MCF 10A (cell line): ENCODE data around the gene TLR3. TPM values are rescaled to one million over a fixed set of nuclear protein-coding genes. Genes with fewer than 3 reads are reported as not detected.

Experiments used
- Bru-seq: library from RNA; stranded (reverse); fragments of 400-500 nt; gene quantifications from one replicate; lab custom pipeline; 2021; lab: Mats Ljungman, UMichigan
- BruChase-seq, 2 experiments: library from RNA; stranded (reverse); fragments of 400-500 nt; gene quantifications; one replicate each; lab custom pipeline; 2021; lab: Mats Ljungman, UMichigan
- BruUV-seq: library from RNA; stranded (reverse); fragments of 400-500 nt; replicated peaks from 2 replicates; lab custom pipeline; 2021; lab: Mats Ljungman, UMichigan
- CTCF ChIA-PET: fragments of 300-600 bp; sonication (Branson Sonifier 250); formaldehyde crosslinking; extraction: SDS; loops from one replicate; lab custom pipeline; 2021; ENCODE audit warnings: antibody characterized with exemption, inconsistent platforms; lab: Yijun Ruan, JAX
- POLR2A ChIA-PET: fragments of 300-600, 350-650 bp; sonication (Branson Sonifier 250); formaldehyde crosslinking; extraction: SDS; loops from one replicate; lab custom pipeline; 2020; ENCODE audit warnings: antibody characterized with exemption, inconsistent platforms; lab: Yijun Ruan, JAX
- DNase-seq: peaks from one replicate; pipeline ENCODE4 v3.0.0-alpha.2; 2018; ENCODE audit not compliant: unreplicated experiment
- H3K27ac Mint-ChIP-seq: one replicate; pipeline ENCODE4 v1.8.0; 2022; ENCODE audit warnings: mild to moderate bottlenecking, low read depth, mixed read lengths; ENCODE audit not compliant: unreplicated experiment
- H3K27me3 Mint-ChIP-seq: one replicate; pipeline ENCODE4 v1.8.0; 2022; ENCODE audit warnings: mixed read lengths; ENCODE audit not compliant: insufficient read depth, unreplicated experiment
- H3K36me3 Mint-ChIP-seq: one replicate; pipeline ENCODE4 v1.8.0; 2022; ENCODE audit warnings: mild to moderate bottlenecking, moderate library complexity, mixed read lengths; ENCODE audit not compliant: insufficient read depth, unreplicated experiment
- H3K4me1 Mint-ChIP-seq: one replicate; pipeline ENCODE4 v1.8.0; 2022; ENCODE audit warnings: mixed read lengths; ENCODE audit not compliant: insufficient read depth, unreplicated experiment
- H3K4me3 Mint-ChIP-seq: one replicate; pipeline ENCODE4 v1.8.0; 2022; ENCODE audit warnings: mild to moderate bottlenecking, moderate library complexity, mixed read lengths; ENCODE audit not compliant: unreplicated experiment
- H3K9me3 Mint-ChIP-seq: one replicate; pipeline ENCODE4 v1.8.0; 2022; ENCODE audit warnings: mixed read lengths; ENCODE audit not compliant: unreplicated experiment
- CTCF ChIP-seq: fragments of 200-600 bp; IDR thresholded peaks from one replicate; pipeline ENCODE4 v1.8.0; 2022; ENCODE audit warnings: antibody characterized with exemption, mild to moderate bottlenecking; ENCODE audit not compliant: unreplicated experiment
- intact Hi-C: fragments of 100-400 bp; cut with micrococcal nuclease; formaldehyde crosslinking; loops from 2 replicates; pipeline ENCODE4 v1.14.1; 2022
- long read RNA-seq: library from polyadenylated mRNA; stranded (forward); transcript quantifications from one replicate; pipeline ENCODE4 v2.0.0, GENCODE V29; 2022
- total RNA-seq: library from RNA; stranded (reverse); gene quantifications from 2 replicates; pipeline ENCODE4 v1.2.3, GENCODE V29; 2022

TLR3 gene
- total RNA-seq: 6.5 and 8.2 TPM in 2 replicates
- percentile 54 among the genes with signal in this experiment for Bru-seq, nascent RNA
- percentile 81 among the genes with signal in this experiment for BruChase-seq, experiment 1, labeled RNA remaining after a 6-hour chase
- BruChase-seq, experiment 2, labeled RNA remaining after a 2-hour chase: percentile 64 among the genes with signal in this experiment
- long read RNA-seq, full-length matches to known transcripts: 9 of 10 reads
- long read RNA-seq, partial matches to known transcripts: 0 of 10 reads
- long read RNA-seq, other reads (novel, unspliced or antisense): 1 of 10 reads

GRCh38 chr4:186068581-186069348 is at the start of gene TLR3:
TLR3 (plus strand) TSS chr4:186069156; CDS start chr4:186076620, 7,464 bp downstream.
- H3K9me3 Mint-ChIP-seq: no peaks in the 10 kb centered on the region
- intact Hi-C loops: loop anchor here (1.0 to 5.0 kb wide), 2 partner anchors 69 to 124 kb away; partner anchors contain the start of gene CYP4V2
- BruUV-seq: no TSS peak
- peaks cover 12% of the 10 kb centered on the region for H3K4me1 Mint-ChIP-seq
- peak; percentile 52 for DNase-seq
- POLR2A ChIA-PET: interaction anchor here (0.6 to 2.1 kb wide), 14 partner anchors 9 to 672 kb away, joined by 3 to 13 read pairs (median 3); partner anchors contain the start of genes ANKRD37 and CYP4V2
- no peak for TF ChIP-seq CTCF
- peak within 1 kb of the TSS; percentile 82 for H3K4me3 Mint-ChIP-seq
- no peaks in the 10 kb centered on the region for H3K27me3 Mint-ChIP-seq
- CTCF ChIA-PET: interaction anchor here (0.5 to 2.6 kb wide), 4 partner anchors 66 to 593 kb away, joined by 4 to 13 read pairs (median 6); no protein-coding TSS in a partner anchor
- peak within 1 kb of the TSS; percentile 77 for H3K27ac Mint-ChIP-seq
- H3K36me3 Mint-ChIP-seq: peaks cover 5% of the 10 kb centered on the region

- Mint-ChIP-seq H3K9me3 (peaks cover 8% of the 10 kb centered on the region), H3K4me3 (no peak overlapping the region), H3K27me3 (no peaks in the 10 kb centered on the region), H3K36me3 (peaks cover 6% of the 10 kb centered on the region), H3K4me1 (no peaks in the 10 kb centered on the region), H3K27ac (no peak overlapping the region)
- DNase-seq: no peak
- BruUV-seq: no TSS peak
- intact Hi-C loops: loop anchor here (5.0 kb wide), 1 partner anchor 242 kb away; no protein-coding TSS in a partner anchor
- ChIA-PET POLR2A (interaction anchor here (1.2 kb wide), 1 partner anchor 241 kb away, joined by 3 read pairs; no protein-coding TSS in a partner anchor), CTCF (interaction anchor here (0.8 to 4.5 kb wide), 3 partner anchors 158 to 383 kb away, joined by 4 to 51 read pairs (median 4); no protein-coding TSS in a partner anchor)
- no peak for TF ChIP-seq CTCF
These were observed 49.7 kb upstream of the TLR3 start for GRCh38 chr4:186019269-186019668.

GRCh38 chr4:186020106-186020792 is 48.7 kb upstream of the TLR3 start:
- intact Hi-C loops: no loop called here
- H3K27me3 Mint-ChIP-seq: no peaks in the 10 kb centered on the region
- no peak for TF ChIP-seq CTCF
- no TSS peak for BruUV-seq
- DNase-seq: no peak
- H3K9me3 Mint-ChIP-seq: peaks cover 8% of the 10 kb centered on the region
- CTCF ChIA-PET: interaction anchor here (0.6 to 4.5 kb wide), 7 partner anchors 14 to 595 kb away, joined by 3 to 51 read pairs (median 4); partner anchors contain the start of gene UFSP2
- H3K4me3 Mint-ChIP-seq: no peak overlapping the region
- no peaks in the 10 kb centered on the region for H3K4me1 Mint-ChIP-seq
- no peak overlapping the region for H3K27ac Mint-ChIP-seq
- POLR2A ChIA-PET: interaction anchor here (1.2 kb wide), 1 partner anchor 242 kb away, joined by 3 read pairs; no protein-coding TSS in a partner anchor
- H3K36me3 Mint-ChIP-seq: peaks cover 6% of the 10 kb centered on the region
